Measurements from ENCODE around the gene MYBPH.

Gene MYBPH

DNA sequence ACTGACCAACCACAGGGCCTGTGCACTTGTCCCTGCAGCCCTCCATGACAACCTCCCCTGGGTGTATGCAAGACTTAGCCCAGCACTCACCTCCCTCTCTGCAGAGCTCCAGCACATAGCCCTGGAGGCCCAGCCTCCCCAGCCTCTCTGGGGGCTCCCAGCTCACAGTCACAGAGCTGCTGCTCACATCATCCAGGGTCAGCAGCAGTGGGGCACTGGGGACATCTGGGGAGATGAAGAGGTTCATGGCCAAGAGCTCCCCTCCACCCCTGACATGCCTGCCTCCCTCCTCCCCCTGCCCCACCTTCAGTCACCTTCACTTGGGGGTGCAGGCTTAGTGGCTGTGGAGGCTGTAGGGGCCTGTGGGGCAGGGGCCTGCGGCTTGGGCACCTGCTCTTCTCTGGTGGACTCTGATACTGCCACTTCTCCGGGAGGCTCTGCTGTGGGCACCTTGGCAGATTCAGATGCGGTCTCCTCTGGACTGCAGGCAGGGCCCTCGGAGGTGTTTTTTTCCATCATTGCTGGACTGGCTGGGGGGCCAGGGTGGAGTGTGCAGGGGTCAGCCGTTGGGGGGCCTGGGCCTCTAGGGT, at the start of gene MYBPH:
MYBPH (minus strand) TSS at position 590 of the 590 bp plus-strand sequence; CDS start at position 519, 71 bp downstream.
- no peak for DNase-seq (ENCODE audit: low read depth, low spot score)

GRCh38 chr1:203225071-203225470, 49.4 kb upstream of the MYBPH start:
- no peak for DNase-seq (ENCODE audit: low read depth, low spot score)

DNA sequence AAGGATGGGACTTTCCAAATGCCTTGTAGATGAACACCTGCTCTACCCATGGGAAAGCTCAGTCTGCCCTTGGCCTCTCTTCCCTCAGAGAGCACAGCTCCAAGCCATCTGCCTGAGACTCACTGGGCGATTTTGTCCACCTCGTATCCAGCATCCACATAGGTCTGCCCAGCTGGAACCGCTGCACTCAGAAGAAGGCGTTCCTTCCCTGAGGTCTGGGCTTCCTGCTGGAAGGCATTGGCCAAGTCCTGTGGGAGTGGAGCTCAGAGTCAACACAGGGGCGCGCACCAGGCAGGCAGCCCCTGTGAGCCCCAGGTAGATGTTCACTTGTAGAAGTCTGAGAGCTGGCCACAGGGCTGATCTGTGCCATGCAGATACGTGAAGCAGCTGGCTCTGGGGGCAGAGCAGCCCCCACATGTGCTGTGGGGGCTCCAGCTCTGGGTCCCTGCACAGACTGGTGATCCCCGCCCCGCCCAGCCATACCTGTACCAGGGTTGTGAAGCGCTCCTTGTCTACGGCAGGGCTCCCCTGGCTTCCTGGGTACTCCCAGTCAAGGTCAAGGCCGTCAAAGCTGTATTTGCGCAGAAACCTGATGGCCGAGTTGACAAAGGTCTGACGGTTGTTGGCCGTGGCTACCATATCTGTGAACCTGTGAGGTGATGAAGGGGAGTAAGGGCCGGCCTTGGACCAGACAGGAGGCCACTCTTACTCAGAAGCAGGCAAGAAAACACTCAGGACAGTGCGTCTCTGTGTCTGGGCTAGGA, 47.6 kb upstream of the MYBPH start:
- DNase-seq (ENCODE audit: low read depth, low spot score): no peak

- peak; percentile 32 for DNase-seq (ENCODE audit: low read depth, low spot score)
Measured at GRCh38 chr1:203219934-203220333, 44.3 kb upstream of the MYBPH start.

- no peak for DNase-seq (ENCODE audit: low read depth, low spot score)
Measured at GRCh38 chr1:203219171-203219570, 43.5 kb upstream of the MYBPH start.

DNA sequence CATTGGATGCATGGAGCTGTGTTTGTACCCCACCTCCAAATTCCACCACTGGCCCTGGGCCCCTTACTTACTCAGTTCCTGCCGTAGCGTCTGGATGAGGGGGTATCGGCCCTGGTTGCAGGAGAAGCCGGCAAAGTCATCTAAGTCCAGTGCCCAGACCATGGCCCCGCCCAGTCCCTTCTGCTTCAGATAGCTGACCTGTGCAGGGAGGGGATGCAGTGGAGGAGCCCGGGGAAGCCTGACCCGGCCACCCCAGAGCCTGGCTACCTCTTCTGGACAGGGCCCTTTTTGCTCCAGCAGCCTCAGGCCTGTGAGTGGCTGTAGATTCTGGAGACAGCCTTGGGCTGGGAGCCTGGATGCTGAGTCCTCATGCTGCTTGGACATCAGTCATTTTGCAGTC, 42.0 kb upstream of the MYBPH start:
- no peak for DNase-seq (ENCODE audit: low read depth, low spot score)

DNA sequence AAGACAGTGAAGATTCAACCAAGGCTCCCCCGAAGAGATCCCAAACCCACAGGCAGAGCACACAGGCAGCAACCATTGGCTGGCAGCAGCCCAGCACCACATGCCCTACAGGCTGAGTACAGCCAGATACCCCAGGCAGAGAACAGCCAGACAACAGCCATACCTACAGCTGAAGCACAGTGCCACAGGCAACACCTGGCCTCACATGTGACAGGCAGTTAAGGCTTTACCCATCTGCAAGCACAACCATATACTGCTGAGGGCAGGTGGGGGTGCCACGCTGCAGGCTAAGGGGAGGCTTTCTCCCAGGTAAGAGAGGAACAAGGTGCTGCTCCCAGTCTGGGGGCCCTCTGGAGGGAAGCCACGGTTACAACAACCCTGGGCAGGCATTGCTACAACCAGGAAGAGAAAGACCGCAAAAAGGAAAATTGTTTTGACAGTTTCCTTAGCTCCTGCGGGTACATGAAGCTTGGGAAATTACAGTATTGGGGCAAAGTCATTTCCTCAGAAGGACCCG, 41.6 kb upstream of the MYBPH start:
- DNase-seq (ENCODE audit: low read depth, low spot score): no peak

DNA sequence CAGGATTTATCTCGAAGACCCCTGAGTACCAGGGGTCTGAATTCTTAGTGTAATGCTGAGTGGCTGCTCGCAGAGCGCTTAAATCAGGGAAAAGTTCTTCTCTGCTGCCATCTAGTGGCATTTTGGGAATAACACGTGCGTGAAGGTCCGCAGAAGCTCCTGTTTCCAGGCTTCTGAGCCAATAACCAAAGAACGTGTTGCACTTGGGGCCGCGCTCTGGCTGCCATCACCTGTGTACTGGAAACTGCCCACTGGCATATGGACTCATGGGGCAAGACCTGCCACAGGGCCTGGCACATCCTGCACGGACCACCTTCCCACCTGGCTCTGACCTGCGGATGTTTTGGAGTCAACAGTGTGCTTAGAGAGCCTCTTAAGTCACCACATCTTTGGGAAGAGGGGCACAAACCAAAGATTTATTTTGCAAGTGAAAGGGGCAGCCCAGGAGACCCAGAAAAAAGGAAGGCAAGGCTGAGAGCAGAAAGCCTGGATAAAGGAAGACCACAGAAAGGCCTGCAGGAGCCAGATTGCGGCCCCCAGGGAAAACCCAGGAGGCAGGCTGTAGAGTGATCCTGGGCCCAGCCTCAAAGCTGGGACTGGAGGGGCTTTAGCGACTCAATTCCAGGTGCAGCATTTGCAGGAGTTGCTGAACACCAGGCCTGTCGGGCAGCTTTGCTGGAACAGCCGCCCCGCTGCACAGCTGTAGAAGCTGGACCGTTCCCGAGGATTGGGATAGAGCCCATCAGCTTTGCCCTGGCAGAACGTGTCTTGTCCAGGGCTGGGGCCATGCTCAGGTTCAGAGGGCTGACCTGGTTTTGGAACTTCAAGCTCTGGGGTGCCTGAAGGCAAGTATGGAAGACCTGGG, 40.9 kb upstream of the MYBPH start:
- DNase-seq (ENCODE audit: low read depth, low spot score): peak; percentile 88

- no peak for DNase-seq (ENCODE audit: low read depth, low spot score)
Measured at GRCh38 chr1:203215573-203215972, 39.9 kb upstream of the MYBPH start.

DNA sequence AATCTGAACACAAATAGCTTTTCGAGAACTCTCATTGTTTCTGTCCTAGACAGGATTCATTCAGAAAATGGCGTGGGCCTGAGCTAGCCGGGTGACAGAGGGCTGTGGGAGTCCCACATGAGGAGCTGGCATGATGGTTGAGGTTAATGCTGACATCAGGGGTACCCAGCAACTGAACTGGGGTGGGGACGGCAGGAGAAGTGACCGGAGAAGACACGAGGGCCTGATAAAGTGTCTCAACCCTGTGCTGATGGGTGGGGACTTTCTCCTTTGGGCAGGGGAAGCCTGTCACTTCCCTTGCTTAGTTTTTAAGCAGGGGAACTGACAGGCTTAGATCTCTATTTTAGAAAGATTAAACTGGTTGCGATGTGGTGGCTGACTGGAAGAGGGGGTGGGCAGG, 39.2 kb upstream of the MYBPH start:
- no peak for DNase-seq (ENCODE audit: low read depth, low spot score)

DNA sequence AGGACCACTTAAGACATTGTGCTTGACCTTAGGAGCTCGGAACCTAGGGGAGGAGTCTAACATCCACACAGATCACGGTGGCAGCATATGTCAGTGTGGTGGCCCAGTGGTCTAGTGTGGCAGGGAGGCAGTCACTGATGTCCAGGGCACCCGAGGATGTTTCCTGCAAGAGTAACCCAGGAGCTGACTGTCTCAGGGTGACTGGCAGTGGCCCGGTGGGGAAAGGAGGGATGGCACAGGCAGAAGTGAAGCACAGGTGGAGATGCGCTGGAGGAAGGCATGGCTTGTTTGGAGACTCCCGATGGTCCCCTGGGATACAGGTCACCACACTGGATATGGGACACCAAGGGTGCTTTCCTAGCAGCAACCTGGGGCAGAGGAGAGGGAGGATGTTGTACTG, 37.5 kb upstream of the MYBPH start:
- no peak for DNase-seq (ENCODE audit: low read depth, low spot score)

DNA sequence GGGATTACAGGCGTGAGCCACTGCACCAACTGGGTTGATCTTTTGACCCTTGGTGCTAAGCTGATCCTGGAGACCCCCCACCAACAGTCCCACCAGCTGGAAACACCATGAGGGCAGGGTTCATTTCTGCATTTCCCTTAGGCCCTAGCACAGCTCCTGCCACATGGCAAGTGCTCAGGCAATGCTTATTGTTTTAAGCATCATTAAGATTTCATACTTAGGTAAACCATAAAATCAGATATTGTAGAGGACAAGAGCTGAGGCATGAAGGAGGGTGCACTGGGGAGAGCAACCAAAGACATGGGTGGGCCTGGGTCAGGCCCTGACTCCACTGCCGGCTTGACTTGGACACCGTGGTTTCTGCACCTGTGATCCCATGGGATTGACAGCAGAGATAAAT, 36.2 kb upstream of the MYBPH start:
- DNase-seq (ENCODE audit: low read depth, low spot score): no peak

- no peak for DNase-seq (ENCODE audit: low read depth, low spot score)
Measured at GRCh38 chr1:203210988-203211387, 35.4 kb upstream of the MYBPH start.

- no peak for DNase-seq (ENCODE audit: low read depth, low spot score)
Measured at GRCh38 chr1:203210350-203210749, 34.7 kb upstream of the MYBPH start.

GRCh38 chr1:203208181-203208580, 32.6 kb upstream of the MYBPH start:
- no peak for DNase-seq (ENCODE audit: low read depth, low spot score)

GRCh38 chr1:203207751-203208150, 32.1 kb upstream of the MYBPH start:
- no peak for DNase-seq (ENCODE audit: low read depth, low spot score)

DNA sequence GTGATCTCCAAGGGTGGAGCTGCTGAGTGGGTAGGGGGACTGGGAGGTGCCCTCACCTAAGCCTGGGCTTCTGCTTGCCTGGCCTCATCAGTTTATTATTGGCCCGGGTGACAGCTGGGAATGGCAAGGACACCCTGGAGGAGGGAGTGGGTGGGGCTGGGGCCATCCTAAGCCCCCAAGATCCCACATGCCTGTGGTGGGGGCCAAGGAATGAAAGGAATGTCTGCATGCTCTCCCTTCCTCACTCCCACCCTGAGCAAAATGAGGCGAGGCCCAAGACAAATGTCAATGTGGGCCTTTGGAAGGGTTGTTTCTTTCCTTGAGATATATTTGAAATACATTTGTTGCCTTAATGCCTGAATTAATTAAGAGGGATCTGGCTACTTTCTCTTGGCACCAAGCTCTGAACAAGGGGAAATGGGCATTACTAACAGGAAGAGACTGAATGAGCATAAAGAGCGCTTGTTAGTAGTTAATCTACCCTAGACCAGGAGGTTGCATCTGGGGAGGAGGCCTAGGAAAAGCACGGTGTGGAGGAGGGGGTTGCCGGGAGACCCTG, 30.6 kb upstream of the MYBPH start:
- DNase-seq (ENCODE audit: low read depth, low spot score): peak; percentile 63

- DNase-seq (ENCODE audit: low read depth, low spot score): peak; percentile 85
Measured at GRCh38 chr1:203204756-203205155, 29.1 kb upstream of the MYBPH start.

- peak; percentile 64 for DNase-seq (ENCODE audit: low read depth, low spot score)
Measured at GRCh38 chr1:203202431-203203245, 27.0 kb upstream of the MYBPH start.

DNA sequence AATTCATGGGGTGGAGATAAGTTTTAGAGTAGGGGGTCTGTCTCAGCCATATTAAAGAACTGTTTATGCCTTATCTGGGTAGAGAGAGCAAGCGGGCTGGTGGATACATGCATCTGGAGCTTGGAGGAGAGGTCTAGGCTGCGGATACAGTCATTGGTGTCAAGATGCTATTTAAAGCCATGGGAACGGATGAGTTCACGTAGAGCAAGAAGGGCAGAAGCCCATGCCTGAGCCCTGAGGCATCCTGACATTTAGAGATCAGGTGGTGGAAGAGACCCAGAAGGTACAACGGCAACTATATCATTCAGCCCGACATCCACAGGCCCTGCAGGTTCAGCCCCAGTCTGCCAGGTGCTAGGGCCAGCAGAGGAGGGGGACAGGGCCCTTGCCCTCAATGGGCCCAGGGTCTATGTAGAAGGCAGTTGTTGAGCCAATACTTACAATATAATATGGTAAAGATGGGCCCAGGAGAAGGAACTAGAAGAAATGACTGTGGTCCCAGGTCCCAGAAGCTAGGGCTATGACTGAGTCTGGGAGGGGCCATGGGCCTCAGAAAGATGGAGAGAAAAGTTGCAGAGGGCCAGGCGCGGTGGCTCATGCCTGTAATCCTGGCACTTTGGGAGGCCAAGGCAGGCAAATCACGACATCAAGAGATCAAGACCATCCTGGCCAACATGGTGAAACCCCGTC, 26.0 kb upstream of the MYBPH start:
- DNase-seq (ENCODE audit: low read depth, low spot score): no peak

Measured in ELF-1 (cell line).